K562 (cell line): ENCODE data around the gene TBL2. TPM values are rescaled to one million over a fixed set of nuclear protein-coding genes. Genes with fewer than 3 reads are reported as not detected.
A peak's percentile ranks its signal among the peaks of the same experiment; 100 is the strongest.

ENCODE experiments used
- ATAC-seq: fragments of 200-7000 bp; cut with Tn5 transposase; 3 replicates; pipeline ENCODE4 v1.9.1; 2020; ENCODE audit warnings: moderate library complexity
- BruUV-seq: library from RNA; stranded (reverse); fragments of 400-500 nt; replicated peaks from 2 replicates; lab custom pipeline; 2021; lab: Mats Ljungman, UMichigan
- CTCF ChIA-PET: fragments of 300-600 bp; formaldehyde crosslinking; extraction: SDS; loops from one replicate; lab custom pipeline; 2021; ENCODE audit warnings: low intra/inter-chr PET ratio; lab: Yijun Ruan, JAX
- POLR2A ChIA-PET: fragments of 300-600, 350-650 bp; sonication (Branson Sonifier 250); formaldehyde crosslinking; extraction: SDS; loops from one replicate; lab custom pipeline; 2021; ENCODE audit warnings: antibody characterized with exemption, inconsistent platforms; lab: Yijun Ruan, JAX
- DNase-seq, 4 experiments: peaks; one replicate each; pipeline versions ENCODE4 v3.0.0 to v3.0.0-alpha.2; 2011 to 2018; ENCODE audit warnings: low spot score in 3 of 4, mixed read lengths in 3 of 4; ENCODE audit errors: extremely low read depth in 1 of 4
- FAIRE-seq: peaks from 2 replicates; lab custom pipeline; 2011; peaks lifted over from hg19 to GRCh38; lab: Jason Lieb, UNC
- H2AFZ ChIP-seq: 2 replicates; pipeline ENCODE4 v1.6.0; 2011; ENCODE audit warnings: low read depth, low read length, control low read depth, inconsistent platforms
- H3K27ac ChIP-seq: fragments of 200-600 bp; 3 replicates; pipeline ENCODE4 v1.8.0; 2011; ENCODE audit warnings: low read depth, mild to moderate bottlenecking, control low read depth, inconsistent platforms, low read length, moderate library complexity, mixed read lengths; ENCODE audit errors: extremely low read depth
- H3K27me3 ChIP-seq, 2 experiments: fragments of 300-600 bp in 1 of 2; 2 replicates in 1 of 2; 3 replicates in 1 of 2; pipeline versions ENCODE4 v1.6.0 to v1.8.0; 2011; ENCODE audit warnings: inconsistent platforms in 2 of 2, low read length in 2 of 2, mild to moderate bottlenecking in 1 of 2, mixed read lengths in 1 of 2, moderate library complexity in 1 of 2; ENCODE audit not compliant: control insufficient read depth in 2 of 2, insufficient read depth in 2 of 2
- H3K36me3 ChIP-seq: fragments of 300-600 bp; 3 replicates; pipeline ENCODE4 v1.8.0; 2011; ENCODE audit warnings: mild to moderate bottlenecking, low read length, inconsistent platforms; ENCODE audit not compliant: control insufficient read depth, insufficient read depth
- H3K4me1 ChIP-seq, 2 experiments: fragments of 200-600 bp in 1 of 2; replicated peaks in 1 of 2; 2 replicates in 1 of 2; 3 replicates in 1 of 2; pipeline versions ENCODE4 v1.5.1 to v1.8.0; 2011; ENCODE audit warnings: inconsistent platforms in 2 of 2, low read length in 2 of 2, mild to moderate bottlenecking in 1 of 2, mixed read lengths in 1 of 2, moderate library complexity in 1 of 2; ENCODE audit not compliant: control insufficient read depth in 2 of 2, insufficient read depth in 2 of 2
- H3K4me2 ChIP-seq: 2 replicates; pipeline ENCODE4 v1.6.1; 2011; ENCODE audit warnings: low read length, control low read depth, inconsistent platforms, mixed read lengths; ENCODE audit not compliant: insufficient read depth
- H3K4me3 ChIP-seq: fragments of 200-600 bp; sonication (generic), shearing (Covaris generic); 2 replicates; pipeline ENCODE4 v1.5.1; 2016; ENCODE audit warnings: control low read depth, inconsistent platforms
- H3K79me2 ChIP-seq: fragments of 200-600 bp; 3 replicates; pipeline ENCODE4 v1.8.0; 2011; ENCODE audit warnings: low read length, inconsistent platforms; ENCODE audit not compliant: control insufficient read depth, insufficient read depth
- H3K9ac ChIP-seq, 2 experiments: 2 replicates each; pipeline versions ENCODE4 v1.6.0 to v1.6.1; 2011; ENCODE audit warnings: low read depth in 2 of 2, low read length in 2 of 2, control low read depth in 1 of 2, inconsistent platforms in 1 of 2, mild to moderate bottlenecking in 1 of 2, mixed read lengths in 1 of 2; ENCODE audit not compliant: insufficient read depth in 1 of 2
- H3K9me1 ChIP-seq: one replicate; pipeline ENCODE4 v1.6.0; 2011; ENCODE audit warnings: inconsistent platforms, mild to moderate bottlenecking, low read length, moderate library complexity; ENCODE audit not compliant: control insufficient read depth, insufficient read depth
- H3K9me3 ChIP-seq: replicated peaks from 2 replicates; pipeline ENCODE4 v1.5.1; 2011; ENCODE audit warnings: low read depth, low read length, inconsistent platforms; ENCODE audit not compliant: control insufficient read depth, insufficient read depth
- H4K20me1 ChIP-seq: replicated peaks from 2 replicates; pipeline ENCODE4 v1.6.1; 2011; ENCODE audit warnings: low read length, inconsistent platforms, mixed read lengths; ENCODE audit not compliant: control insufficient read depth, insufficient read depth
- ETV1 ChIP-seq: fragments of 450-650 bp; conservative IDR thresholded peaks from 2 replicates; pipeline ENCODE4 v1.6.1; 2016; ENCODE audit warnings: missing genetic modification characterization, control low read depth, low read depth, missing compliant biosample characterization
- GABPB2 ChIP-seq: fragments of 250-450 bp; sonication (Bioruptor Pico); conservative IDR thresholded peaks from 2 replicates; pipeline ENCODE4 v1.5.1; 2021; ENCODE audit warnings: mild to moderate bottlenecking
- MED1 ChIP-seq: sonication (generic); formaldehyde crosslinking; IDR thresholded peaks from 2 replicates; pipeline ENCODE4 v1.8.1; 2023; ENCODE audit warnings: missing genetic modification reagents, borderline replicate concordance
- POU5F1 ChIP-seq: fragments of 150-350 bp; IDR thresholded peaks from 2 replicates; pipeline ENCODE4 v1.6.1; 2014; ENCODE audit warnings: borderline replicate concordance, low read length, low read depth, mild to moderate bottlenecking; ENCODE audit not compliant: partially characterized antibody
- RAD51 ChIP-seq: fragments of 450-650 bp; IDR thresholded peaks from 2 replicates; pipeline ENCODE4 v1.7.1; 2016; ENCODE audit warnings: low read depth, mild to moderate bottlenecking, borderline replicate concordance
- RBM25 ChIP-seq: fragments of 200-400 bp; formaldehyde crosslinking; IDR thresholded peaks from 2 replicates; pipeline ENCODE4 v1.6.1; 2018; ENCODE audit warnings: low read length, low read depth, moderate library complexity; ENCODE audit not compliant: severe bottlenecking
- REST ChIP-seq, 2 experiments: fragments of 450-650 bp; formaldehyde crosslinking in 1 of 2; IDR thresholded peaks; 2 replicates each; pipeline versions ENCODE4 v1.4.0 to v1.6.1; 2014 to 2020; ENCODE audit warnings: mild to moderate bottlenecking in 2 of 2, borderline replicate concordance in 1 of 2, low read depth in 1 of 2
- ZFP91 ChIP-seq: sonication (generic); formaldehyde crosslinking; IDR thresholded peaks from 2 replicates; pipeline ENCODE4 v1.8.0; 2022; ENCODE audit warnings: mild to moderate bottlenecking, missing genetic modification reagents
- ZNF174 ChIP-seq: fragments of 250-450 bp; sonication (Bioruptor Pico); IDR thresholded peaks from 2 replicates; pipeline ENCODE4 v1.4.0; 2020; ENCODE audit warnings: mild to moderate bottlenecking
- ZNF384 ChIP-seq: IDR thresholded peaks from 2 replicates; pipeline ENCODE4 v1.6.1; 2012; ENCODE audit warnings: low read depth, low read length, improper control_type of control experiment
- WGBS: fragments of 100-300 bp; shearing (Covaris generic); methylation state at CpG from one replicate; pipeline ENCODE4 v1.1.6; 2016; ENCODE audit warnings: low coverage, mixed read lengths; ENCODE audit not compliant: insufficient coverage; ENCODE audit errors: missing lambda C conversion rate; 5-methylcytosine and 5-hydroxymethylcytosine counted together
- in situ Hi-C: fragments of 300-500 bp; cut with MboI; formaldehyde crosslinking; loops from 4 replicates; pipeline ENCODE4 v1.15.0; 2018; ENCODE audit warnings: inconsistent platforms, mixed read lengths
- intact Hi-C: fragments of 100-400 bp; cut with micrococcal nuclease; formaldehyde crosslinking; loops from 2 replicates; pipeline ENCODE4 v1.14.2; 2022
- polyA plus RNA-seq, 8 experiments: library from polyadenylated mRNA; depleted of rRNA in 4 of 8; stranded (reverse) in 5 of 8; unstranded in 3 of 8; fragments of >200 nt; fragmentation: Nextera tagmentation in 2 of 8; fragmentation: Illumina TruSeq in 1 of 8; extraction: Ambion mirVana in 2 of 8; extraction: Trizol in 1 of 8; gene quantifications; 2 replicates each; pipeline versions ENCODE4 v1.2.1 to v1.2.3, GENCODE V29; 2011 to 2014; ENCODE audit warnings: inconsistent platforms in 1 of 8, missing spikeins in 1 of 8
- total RNA-seq, 7 experiments: library from RNA; depleted of rRNA in 6 of 7; stranded (reverse); fragments of >200 nt in 6 of 7; fragmentation: Illumina TruSeq in 2 of 7; extraction: Trizol in 2 of 7; gene quantifications; 2 replicates each; pipeline versions ENCODE4 v1.2.1 to v1.2.3, GENCODE V29; 2011 to 2021; ENCODE audit warnings: low replicate concordance in 1 of 7

TBL2 gene
- total and polyA plus RNA-seq, 9 of the 15 experiments (the other 6 are each of a cell fraction or from before 2014, with no cell fraction given) = 2.5 to 123 (median 49.2) TPM

GRCh38 chr7:73522105-73522872 is 56.1 kb downstream of the TBL2 start, which contains the start of gene BAZ1B:
TSS of gene BAZ1B (minus strand) at chr7:73522293. CDS start at chr7:73521933, 360 bp downstream.
- WGBS = 2% methylated on average over 65 of the region's 71 CpGs
- Histone ChIP-seq H3K36me3 (peaks cover 30% of the 10 kb centered on the region), H3K9me1 (peaks cover 3% of the 10 kb centered on the region), H2AFZ (peak within 1 kb of the TSS; percentile 99), H3K79me2 (peaks cover 45% of the 10 kb centered on the region), H3K27me3 (no peaks in the 10 kb centered on the region), H3K4me3 (peak within 1 kb of the TSS; percentile 95), H3K4me1 (peaks cover 28 to 34% of the 10 kb centered on the region in 2 experiments), H3K9ac (peak within 1 kb of the TSS; percentile 90 to 98), H3K4me2 (peak within 1 kb of the TSS; percentile 93), H3K9me3 (no peaks in the 10 kb centered on the region), H3K27ac (peak within 1 kb of the TSS; percentile 97), H4K20me1 (peaks cover 20% of the 10 kb centered on the region)
- in situ Hi-C loops (no loop called here), intact Hi-C loops (loop anchor here (2.0 kb wide), 1 partner anchor 57 kb away; the partner anchor contains the start of gene TBL2)
- ATAC-seq = peak; percentile 93
- FAIRE-seq = peak; percentile 95
- ChIA-PET POLR2A (interaction anchor here (0.5 to 3.9 kb wide), 28 partner anchors 9 to 1605 kb away, joined by 3 to 22 read pairs (median 4); partner anchors contain the start of genes ABHD11, BCL7B and TBL2), CTCF (interaction anchor here (0.7 kb wide), 1 partner anchor 25 kb away, joined by 3 read pairs; no protein-coding TSS in a partner anchor)
- BruUV-seq = no TSS peak
- DNase-seq = peak; percentile 97 to 100 (median 99)
- TF ChIP-seq RBM25 = peak; percentile 99
- no peak for TF ChIP-seq MED1 (CRISPR knock-in tag)
- TF ChIP-seq REST (IDR thresholded peaks at IDR 0.05; ENCODE audit: borderline replicate concordance) = no peak
- peak; percentile 42; the same call in 1 of the 2 replicates for TF ChIP-seq REST (CRISPR knock-in tag; IDR thresholded peaks at IDR 0.05; ENCODE audit: low read depth)
- 0 out of 2 replicates have a peak, but pooled peaks have one; percentile 67 for TF ChIP-seq GABPB2
- peak; percentile 85 for TF ChIP-seq ETV1 (tag)
- peak; percentile 8; the same call in 1 of the 2 replicates for TF ChIP-seq ZNF384
- peak; percentile 14; the same call in 1 of the 2 replicates for TF ChIP-seq RAD51
- no peak for TF ChIP-seq ZNF174 (CRISPR knock-in tag)
- peak; percentile 99 for TF ChIP-seq ZFP91 (CRISPR knock-in tag)
- TF ChIP-seq POU5F1 = no peak
